GM18508 (cell line): ENCODE measurements around the gene WDR11.

Source experiments
- ATAC-seq: cut with Tn5 transposase; IDR thresholded peaks from one replicate; pipeline ENCODE4 v1.9.1; 2021; ENCODE audit warnings: moderate number of reproducible peaks; ENCODE audit not compliant: insufficient read depth, unreplicated experiment

The WDR11 gene

GRCh38 chr10:120943542-120943941 is 92.4 kb downstream of the WDR11 start:
- ATAC-seq: no peak

GRCh38 chr10:120944586-120945125 is 93.5 kb downstream of the WDR11 start:
- no peak for ATAC-seq

- ATAC-seq: no peak
Observed at GRCh38 chr10:120945182-120945581, 94.0 kb downstream of the WDR11 start.

GRCh38 chr10:120945801-120946302 is 94.7 kb downstream of the WDR11 start:
- ATAC-seq: no peak

GRCh38 chr10:120946497-120946896 is 95.3 kb downstream of the WDR11 start:
- no peak for ATAC-seq

GRCh38 chr10:120948889-120949608 is 97.9 kb downstream of the WDR11 start:
- ATAC-seq: no peak

GRCh38 chr10:120949609-120950031 is 98.5 kb downstream of the WDR11 start:
- no peak for ATAC-seq

- ATAC-seq: no peak
Observed at GRCh38 chr10:120950051-120950561, 98.9 kb downstream of the WDR11 start.

GRCh38 chr10:120951288-120951687 is 100.1 kb downstream of the WDR11 start:
- no peak for ATAC-seq

GRCh38 chr10:120953897-120954296 is 102.7 kb downstream of the WDR11 start:
- ATAC-seq: no peak
